ENCODE data around the gene DPEP2.

DNA sequence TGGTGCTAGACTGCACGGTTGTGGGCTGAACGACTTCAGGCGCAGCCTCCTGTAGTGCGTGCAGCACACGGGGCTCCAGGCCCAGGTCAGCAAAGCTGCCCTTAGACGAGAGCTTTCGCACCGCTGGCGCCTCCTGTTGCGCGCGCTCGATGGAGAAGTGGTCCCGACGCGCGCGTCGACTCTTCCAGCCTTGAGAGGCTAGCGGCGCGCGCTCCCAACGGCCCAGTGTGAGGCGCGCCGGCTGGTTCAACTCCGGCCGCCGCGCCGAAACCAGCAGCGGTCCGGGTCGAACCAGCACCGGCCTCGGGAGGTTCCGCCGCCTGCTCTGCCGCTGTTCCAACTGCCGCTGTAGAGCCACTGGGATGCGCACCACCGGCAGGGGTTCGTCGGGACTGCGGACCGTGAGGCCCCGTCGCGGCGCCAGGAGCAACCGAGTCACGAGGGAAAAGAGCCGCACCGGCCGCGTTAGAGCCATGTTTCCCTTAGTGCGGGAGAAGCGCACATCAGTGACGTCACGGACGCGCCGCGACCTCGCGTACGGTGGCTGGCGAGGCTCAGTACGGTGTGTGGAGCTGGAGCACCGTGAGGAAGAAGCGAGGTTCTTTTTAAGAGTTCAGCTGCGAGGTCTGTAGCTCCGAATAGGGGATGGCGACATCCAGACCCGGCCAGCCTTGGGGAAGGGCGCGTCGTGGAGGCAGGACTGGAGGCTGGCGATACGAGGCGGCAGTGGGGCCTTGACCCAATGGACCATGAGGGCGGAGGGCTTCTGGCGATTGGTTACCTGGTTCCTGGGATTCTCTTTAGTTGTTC lies 23.6 kb upstream of the DPEP2 start, which contains the start of the genes DDX28 and DUS2:
- TF ChIP-seq POLR2A (IDR thresholded peaks at IDR 0.05; ENCODE audit: low read depth, low read length) (peak; percentile 84), POLR2AphosphoS5 (IDR thresholded peaks at IDR 0.05; ENCODE audit: low read depth, low read length) (peak; percentile 86), TAF1 (IDR thresholded peaks at IDR 0.05; ENCODE audit: low read depth, low read length) (peak; percentile 93), PAX5 (IDR thresholded peaks at IDR 0.05; ENCODE audit: insufficient read depth, low read length, severe bottlenecking) (no peak), SPI1 (IDR thresholded peaks at IDR 0.05; ENCODE audit: low read depth, low read length) (no peak), POU2F2 (IDR thresholded peaks at IDR 0.05; ENCODE audit: low read depth, low read length) (0 out of 2 replicates have a peak, but pooled peaks have one; percentile 24)

Data from GM12891 (cell line).